Measurements from ENCODE around the gene GPRIN2.
"Not testable (repeated sequence)": the region's sequence is repeated elsewhere in the genome, so short reads cannot be mapped to it uniquely, and the experiment has no call there.

The GPRIN2 gene

DNA sequence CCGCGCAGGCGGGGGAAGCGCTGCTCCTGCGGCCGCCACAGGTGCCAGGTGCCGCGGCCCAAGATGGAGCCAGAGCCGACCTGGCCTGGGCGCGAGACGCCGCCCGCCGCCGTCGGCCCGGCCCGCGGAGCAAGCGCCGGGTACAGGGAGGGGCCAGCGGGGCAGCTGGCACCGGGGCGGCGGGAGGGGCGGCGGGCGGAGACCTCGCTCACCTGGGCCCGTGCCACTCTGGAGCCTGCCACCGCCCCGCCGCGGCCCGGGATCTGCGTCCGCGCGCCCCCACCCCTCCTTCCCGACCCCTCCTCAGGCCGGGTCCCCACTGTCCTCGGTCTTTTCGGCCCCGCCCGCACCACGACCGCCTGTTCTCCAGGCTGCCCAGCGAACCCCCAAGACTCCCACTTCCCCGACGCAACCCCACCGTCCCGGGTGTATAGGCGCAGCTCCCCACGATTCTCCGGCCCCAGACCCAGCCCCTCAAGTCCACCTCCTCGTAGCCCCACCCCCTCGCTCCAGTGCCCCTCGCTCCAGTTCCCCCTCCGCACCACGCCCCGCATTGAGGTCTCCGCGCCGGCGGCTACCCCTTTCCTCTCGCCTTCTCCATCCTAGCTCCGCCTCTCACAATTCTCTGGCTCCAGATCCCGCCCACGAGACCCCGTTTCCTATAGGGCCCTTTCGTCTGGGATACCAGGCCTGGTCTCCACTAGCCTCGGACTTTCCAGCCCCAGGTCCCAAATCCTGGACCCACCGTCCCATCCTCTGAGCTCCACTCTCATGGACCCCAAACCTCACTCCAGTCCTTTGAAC, at the start of gene GPRIN2:
Gene GPRIN2, minus strand, starts transcription at position 144 of the 804 bp plus-strand sequence. CDS start 5,922 bp downstream, outside the sequence.
- peak in 1 of 2 donors; percentile 1 for DNase-seq

GRCh38 chr10:46600516-46600915, 44.1 kb upstream of the GPRIN2 start:
- DNase-seq = not testable (repeated sequence)

DNA sequence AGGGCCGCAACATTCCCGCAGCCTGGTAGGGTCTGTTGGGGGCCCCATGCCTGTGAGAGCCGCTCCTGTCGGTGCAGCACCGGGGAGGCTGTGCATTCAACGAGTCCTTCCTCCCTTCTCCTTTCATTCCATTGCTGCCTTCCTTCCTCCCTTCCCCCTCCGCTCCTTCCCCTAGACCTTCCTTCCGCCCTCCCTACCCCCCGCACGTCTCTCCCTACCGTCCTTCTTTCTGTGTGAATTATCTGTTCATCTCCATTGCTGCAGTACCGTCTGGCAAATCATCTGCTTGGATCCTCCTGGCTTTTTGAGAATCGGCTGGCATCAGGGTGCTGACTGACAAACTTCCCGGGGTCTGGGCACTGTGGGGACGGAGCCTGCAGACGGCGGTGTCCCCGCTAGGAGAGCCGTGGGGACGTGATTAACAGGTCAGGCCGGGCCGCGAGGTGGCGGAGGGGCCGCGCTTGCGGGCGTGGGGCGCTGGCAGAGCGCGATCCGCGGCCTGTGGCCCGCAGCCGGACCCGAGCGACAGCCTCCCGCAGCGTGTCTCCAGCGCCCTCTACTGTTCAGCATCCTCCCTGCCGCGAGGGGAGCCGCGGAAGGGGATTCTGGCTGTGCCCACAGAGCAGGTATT, 41.3 kb upstream of the GPRIN2 start:
- peak in 1 of 2 donors; percentile 14 for DNase-seq

DNA sequence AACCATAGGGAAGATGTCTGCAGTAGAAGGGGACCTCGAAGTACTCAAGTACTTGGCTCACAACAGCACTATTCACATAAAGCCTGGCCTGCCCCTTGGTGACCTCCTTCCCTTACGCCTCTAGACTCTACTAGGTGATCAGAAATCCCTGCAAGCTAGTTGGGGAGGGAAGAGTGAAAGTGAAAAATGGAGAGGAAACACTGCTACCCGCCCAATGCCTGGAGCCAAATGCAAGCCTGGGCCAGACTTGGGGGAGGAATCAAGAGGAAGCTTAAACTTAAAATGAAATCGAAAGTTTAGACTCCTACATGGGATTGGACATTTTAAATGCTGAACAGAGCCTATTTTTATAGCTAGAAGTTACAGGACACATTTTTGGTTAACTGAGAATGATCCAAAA, 40.1 kb upstream of the GPRIN2 start:
- not testable (repeated sequence) for DNase-seq

- DNase-seq = not testable (repeated sequence)
These were observed 38.1 kb upstream of the GPRIN2 start for GRCh38 chr10:46594453-46595063.

- not testable (repeated sequence) for DNase-seq
These were observed 36.8 kb upstream of the GPRIN2 start for GRCh38 chr10:46593307-46593706.

DNA sequence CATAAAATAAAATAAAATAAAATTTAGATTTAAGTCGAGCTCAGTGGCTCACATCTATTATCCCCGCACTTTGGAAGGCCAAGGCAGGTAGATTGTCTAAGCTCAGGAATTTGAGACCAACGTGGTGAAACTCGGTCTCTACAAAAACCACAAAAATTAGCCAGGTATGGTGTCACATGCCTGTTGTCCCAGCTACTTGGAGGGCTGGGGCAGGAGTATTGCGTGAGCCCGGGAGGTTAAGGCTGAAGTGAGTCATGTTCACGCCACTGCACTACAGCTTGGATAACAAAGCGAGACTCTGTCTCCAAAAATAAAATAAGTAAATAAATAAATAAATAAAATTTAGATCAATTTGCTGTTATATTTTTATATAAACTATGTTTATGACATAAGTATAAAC, 34.6 kb upstream of the GPRIN2 start:
- DNase-seq = not testable (repeated sequence)

DNA sequence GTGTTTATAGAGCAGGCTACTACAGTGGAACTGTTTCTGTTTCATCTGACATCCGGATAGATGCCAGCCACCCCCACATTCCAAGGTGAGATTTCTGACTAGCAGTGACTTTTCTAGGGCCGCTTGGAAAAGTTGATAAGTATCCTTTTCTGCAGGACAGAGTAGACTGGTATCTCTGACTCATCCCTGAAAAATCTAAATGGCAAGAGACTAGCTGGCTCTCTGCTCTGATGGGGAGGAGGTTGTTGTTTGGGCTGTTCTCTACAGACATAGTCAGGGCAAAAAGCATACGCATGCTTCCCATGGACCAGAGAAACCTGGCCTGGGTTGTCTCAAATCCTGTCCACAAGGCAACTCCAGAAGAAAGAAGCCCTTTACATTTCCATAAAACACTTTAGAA, 33.1 kb upstream of the GPRIN2 start:
- not testable (repeated sequence) for DNase-seq

DNA sequence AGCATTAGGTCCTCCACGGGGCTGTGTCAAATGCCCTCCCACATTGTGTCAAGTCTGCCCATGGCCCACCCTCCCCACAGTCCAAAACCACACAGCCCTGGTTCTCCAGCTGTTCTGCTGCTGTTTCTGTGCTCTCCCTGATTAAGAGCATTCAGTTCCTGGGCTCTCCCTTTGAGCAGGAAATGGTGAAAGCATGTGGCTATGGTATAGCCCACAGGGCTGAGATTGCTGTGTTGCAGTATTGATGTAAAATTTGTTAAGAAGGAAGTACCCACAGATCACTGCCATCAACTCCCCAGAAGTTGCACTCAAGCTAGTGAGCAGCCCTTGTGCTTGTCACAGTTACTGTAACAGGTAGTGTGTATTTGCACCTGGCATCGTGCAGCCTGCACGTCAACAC, 31.8 kb upstream of the GPRIN2 start:
- not testable (repeated sequence) for DNase-seq

- not testable (repeated sequence) for DNase-seq
These were observed 31.1 kb upstream of the GPRIN2 start for GRCh38 chr10:46587546-46587945.

DNA sequence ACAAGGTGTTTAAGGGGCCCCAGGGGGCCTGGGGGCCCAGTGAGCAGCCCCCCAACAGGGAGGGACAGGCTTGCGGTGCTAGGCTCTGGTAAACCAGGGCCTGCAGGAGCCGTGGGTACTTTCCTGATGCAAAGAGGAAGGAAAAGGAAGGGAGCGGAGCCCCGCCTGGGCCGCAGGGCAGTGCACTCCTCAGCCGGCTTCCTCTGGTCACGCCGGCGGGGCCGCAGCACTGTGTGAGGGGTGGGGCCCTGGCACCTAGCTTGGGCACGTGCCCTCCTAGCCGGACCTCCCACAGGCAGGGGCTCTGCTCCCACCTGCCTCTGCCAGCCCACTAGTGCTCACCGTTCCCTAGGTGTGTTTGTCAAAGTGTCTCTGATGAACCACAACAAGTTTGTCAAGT, 28.8 kb upstream of the GPRIN2 start:
- not testable (repeated sequence) for DNase-seq

DNA sequence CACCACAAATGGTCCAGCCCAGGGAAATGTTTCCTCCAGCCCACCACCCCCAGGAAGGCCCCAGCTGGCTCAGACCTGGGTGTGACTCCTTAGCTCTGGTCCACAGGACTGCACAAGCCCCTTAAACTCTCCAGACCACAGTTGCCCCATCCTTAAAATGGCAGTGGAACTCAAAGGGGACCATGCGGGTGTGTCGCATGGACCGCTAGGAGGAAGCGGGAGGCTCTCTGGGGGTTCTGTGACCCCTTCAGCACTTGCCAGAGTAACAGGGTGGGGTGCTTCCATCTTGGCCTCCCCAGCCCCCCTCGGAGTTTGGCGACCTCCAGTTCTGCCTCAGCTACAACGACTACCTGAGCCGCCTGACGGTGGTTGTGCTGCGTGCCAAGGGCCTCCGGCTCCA, 27.7 kb upstream of the GPRIN2 start:
- DNase-seq = not testable (repeated sequence)

- not testable (repeated sequence) for DNase-seq
These were observed 26.1 kb upstream of the GPRIN2 start for GRCh38 chr10:46582568-46582967.

DNA sequence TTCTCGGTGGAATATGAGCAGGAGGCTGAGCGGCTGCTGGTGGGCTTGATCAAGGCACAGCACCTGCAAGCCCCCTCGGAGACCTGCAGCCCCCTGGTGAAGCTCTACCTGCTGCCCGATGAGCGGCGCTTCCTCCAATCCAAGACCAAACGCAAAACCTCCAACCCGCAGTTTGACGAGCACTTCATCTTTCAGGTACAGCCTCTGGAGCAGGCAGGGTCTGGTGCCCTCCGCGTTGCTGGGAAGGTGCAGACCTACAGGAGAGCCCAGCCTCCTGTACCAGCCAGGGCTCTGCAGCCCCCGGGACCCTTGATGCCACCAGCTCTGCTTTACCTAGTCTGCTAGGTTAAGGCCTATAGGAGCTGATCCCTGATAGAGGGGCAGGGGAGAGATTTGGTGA, 25.5 kb upstream of the GPRIN2 start:
- DNase-seq = not testable (repeated sequence)

GRCh38 chr10:46579378-46579777, 22.9 kb upstream of the GPRIN2 start:
- DNase-seq = not testable (repeated sequence)

- DNase-seq = not testable (repeated sequence)
These were observed 22.2 kb upstream of the GPRIN2 start, which contains the start of gene SYT15 for GRCh38 chr10:46578474-46579178. Gene SYT15 (plus strand): TSS chr10:46579128. CDS start chr10:46579169, 41 bp downstream.

- not testable (repeated sequence) for DNase-seq
These were observed 21.4 kb upstream of the GPRIN2 start for GRCh38 chr10:46577624-46578473.

- not testable (repeated sequence) for DNase-seq
These were observed 17.4 kb upstream of the GPRIN2 start for GRCh38 chr10:46573884-46574283.

DNA sequence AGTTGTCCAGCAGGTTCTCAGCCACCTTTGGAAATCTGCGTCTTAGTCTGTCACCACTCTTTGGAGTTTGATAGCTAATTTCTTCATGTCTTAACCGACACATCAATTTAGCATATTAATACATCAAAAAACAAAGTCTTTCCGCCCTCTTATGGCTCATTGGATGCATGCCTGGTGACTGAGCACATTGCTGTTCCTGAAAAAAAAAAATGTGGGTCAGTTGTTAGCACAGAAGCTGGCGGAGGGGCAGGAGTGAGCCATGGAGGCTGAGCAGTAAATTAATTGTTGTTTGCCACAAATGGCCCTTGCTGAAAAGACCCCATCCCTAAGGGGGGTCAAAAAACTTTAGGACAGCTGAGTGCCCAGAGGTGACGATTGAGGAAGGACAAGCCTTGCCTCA, 16.9 kb upstream of the GPRIN2 start:
- not testable (repeated sequence) for DNase-seq

- not testable (repeated sequence) for DNase-seq
These were observed 16.3 kb upstream of the GPRIN2 start for GRCh38 chr10:46572765-46573164.

GRCh38 chr10:46570655-46571054, 14.2 kb upstream of the GPRIN2 start:
- not testable (repeated sequence) for DNase-seq

GRCh38 chr10:46567151-46567550, 10.7 kb upstream of the GPRIN2 start:
- DNase-seq = not testable (repeated sequence)

Measured in activated CD4-positive, alpha-beta T cell treated with anti-CD3 and anti-CD28 coated beads for 4 hours (primary cell).